Stimulated activated naive CD4-positive, alpha-beta T cell treated with Interleukin-2 at 50 U/mL for 16 hours (primary cell): Measurements from ENCODE around the gene ATXN1.

Experiments
- DNase-seq: peaks from one replicate; lab custom pipeline; 2025; lab: John Stamatoyannopoulos, UW

ATXN1 gene

GRCh38 chr6:16252686-16253299 is 508.5 kb downstream of the ATXN1 start:
- DNase-seq: no peak

GRCh38 chr6:16251706-16252105 is 509.6 kb downstream of the ATXN1 start:
- no peak for DNase-seq

GRCh38 chr6:16249971-16250370 is 511.3 kb downstream of the ATXN1 start:
- DNase-seq: no peak
